GM12878 (cell line): ENCODE measurements around the gene SLC15A3. TPM values are rescaled to one million over a fixed set of nuclear protein-coding genes. Genes with fewer than 3 reads are reported as not detected.

Experiments
- EZH2 ChIP-seq: IDR thresholded peaks from 2 replicates; pipeline ENCODE4 v1.6.1; 2012; ENCODE audit warnings: low read depth, mild to moderate bottlenecking, control low read depth, inconsistent platforms, low read length, borderline replicate concordance; ENCODE audit not compliant: control insufficient read depth
- NFXL1 ChIP-seq: fragments of 450-650 bp; IDR thresholded peaks from 2 replicates; pipeline ENCODE4 v1.6.1; 2017; ENCODE audit warnings: antibody characterized with exemption, mild to moderate bottlenecking, borderline replicate concordance
- RB1 ChIP-seq: fragments of 450-650 bp; formaldehyde crosslinking; IDR thresholded peaks from 2 replicates; pipeline ENCODE4 v1.6.1; 2017; ENCODE audit warnings: mild to moderate bottlenecking, borderline replicate concordance
- RCOR1 ChIP-seq: conservative IDR thresholded peaks from 2 replicates; pipeline ENCODE4 v1.6.1; 2012; ENCODE audit warnings: low read depth, low read length, improper control_type of control experiment
- ZZZ3 ChIP-seq: IDR thresholded peaks from 2 replicates; pipeline ENCODE4 v1.6.1; 2011; ENCODE audit warnings: low read depth; ENCODE audit not compliant: control insufficient read depth, insufficient read length
- polyA plus RNA-seq, 11 experiments: library from polyadenylated mRNA; depleted of rRNA in 4 of 11; unstranded in 6 of 11; stranded (reverse) in 5 of 11; fragments of >200 nt; fragmentation: Nextera tagmentation in 4 of 11; fragmentation: Illumina TruSeq in 1 of 11; extraction: Ambion mirVana in 4 of 11; extraction: Trizol in 1 of 11; gene quantifications; 1 replicate in 1 of 11; 2 replicates in 10 of 11; pipeline versions ENCODE4 v1.2.1 to v1.2.3, GENCODE V29; 2011 to 2016; ENCODE audit warnings: inconsistent platforms in 2 of 11, missing spikeins in 2 of 11, low read depth in 1 of 11
- total RNA-seq, 4 experiments: library from RNA; depleted of rRNA in 3 of 4; stranded (reverse); fragments of >200 nt in 3 of 4; fragmentation: Illumina TruSeq in 1 of 4; extraction: Trizol in 1 of 4; gene quantifications; 2 replicates each; pipeline versions ENCODE4 v1.2.1 to v1.2.3, GENCODE V29; 2013 to 2021
- TF ChIP-seq, protein P1 (sequence below): fragments of 450-650 bp; formaldehyde crosslinking; IDR thresholded peaks from 2 replicates; pipeline ENCODE4 v1.5.0; 2022; ENCODE audit warnings: mild to moderate bottlenecking, missing genetic modification characterization
- TF ChIP-seq, protein P2 (sequence below): fragments of 450-650 bp; IDR thresholded peaks from 2 replicates; pipeline ENCODE4 v1.6.1; 2016; ENCODE audit warnings: mild to moderate bottlenecking

Gene SLC15A3
- total and polyA plus RNA-seq, 10 of the 15 experiments (the other 5 are each of a cell fraction or from before 2014, with no cell fraction given), result 17.7 to 102 (median 55.8) TPM

DNA sequence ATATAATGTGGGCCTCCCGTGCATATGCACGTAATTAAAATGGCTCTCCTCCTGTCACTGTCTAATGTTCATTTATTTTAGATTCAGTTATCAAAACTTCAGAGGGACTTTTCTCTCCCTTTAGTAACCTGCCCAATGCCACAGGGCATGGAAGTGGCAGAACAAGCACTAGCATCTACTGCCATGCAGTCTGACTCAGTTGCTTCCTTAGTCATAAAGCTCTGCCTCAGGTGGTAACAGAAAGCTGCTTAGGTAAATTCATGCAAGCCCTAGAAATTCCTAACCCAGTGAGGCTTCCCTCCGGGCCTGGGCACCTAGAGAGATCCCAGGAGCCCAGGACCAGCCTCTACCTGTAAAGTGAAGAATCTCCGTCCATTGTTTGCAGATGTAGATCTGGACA is 54.5 kb downstream of the SLC15A3 start (continued):
- TF ChIP-seq, protein P1, sequence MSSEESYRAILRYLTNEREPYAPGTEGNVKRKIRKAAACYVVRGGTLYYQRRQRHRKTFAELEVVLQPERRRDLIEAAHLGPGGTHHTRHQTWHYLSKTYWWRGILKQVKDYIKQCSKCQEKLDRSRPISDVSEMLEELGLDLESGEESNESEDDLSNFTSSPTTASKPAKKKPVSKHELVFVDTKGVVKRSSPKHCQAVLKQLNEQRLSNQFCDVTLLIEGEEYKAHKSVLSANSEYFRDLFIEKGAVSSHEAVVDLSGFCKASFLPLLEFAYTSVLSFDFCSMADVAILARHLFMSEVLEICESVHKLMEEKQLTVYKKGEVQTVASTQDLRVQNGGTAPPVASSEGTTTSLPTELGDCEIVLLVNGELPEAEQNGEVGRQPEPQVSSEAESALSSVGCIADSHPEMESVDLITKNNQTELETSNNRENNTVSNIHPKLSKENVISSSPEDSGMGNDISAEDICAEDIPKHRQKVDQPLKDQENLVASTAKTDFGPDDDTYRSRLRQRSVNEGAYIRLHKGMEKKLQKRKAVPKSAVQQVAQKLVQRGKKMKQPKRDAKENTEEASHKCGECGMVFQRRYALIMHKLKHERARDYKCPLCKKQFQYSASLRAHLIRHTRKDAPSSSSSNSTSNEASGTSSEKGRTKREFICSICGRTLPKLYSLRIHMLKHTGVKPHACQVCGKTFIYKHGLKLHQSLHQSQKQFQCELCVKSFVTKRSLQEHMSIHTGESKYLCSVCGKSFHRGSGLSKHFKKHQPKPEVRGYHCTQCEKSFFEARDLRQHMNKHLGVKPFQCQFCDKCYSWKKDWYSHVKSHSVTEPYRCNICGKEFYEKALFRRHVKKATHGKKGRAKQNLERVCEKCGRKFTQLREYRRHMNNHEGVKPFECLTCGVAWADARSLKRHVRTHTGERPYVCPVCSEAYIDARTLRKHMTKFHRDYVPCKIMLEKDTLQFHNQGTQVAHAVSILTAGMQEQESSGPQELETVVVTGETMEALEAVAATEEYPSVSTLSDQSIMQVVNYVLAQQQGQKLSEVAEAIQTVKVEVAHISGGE, result no peak
- TF ChIP-seq ZZZ3, result no peak
- TF ChIP-seq NFXL1, result no peak
- TF ChIP-seq RCOR1, result no peak
- TF ChIP-seq EZH2, result no peak
- TF ChIP-seq RB1, result no peak
- TF ChIP-seq, protein P2, sequence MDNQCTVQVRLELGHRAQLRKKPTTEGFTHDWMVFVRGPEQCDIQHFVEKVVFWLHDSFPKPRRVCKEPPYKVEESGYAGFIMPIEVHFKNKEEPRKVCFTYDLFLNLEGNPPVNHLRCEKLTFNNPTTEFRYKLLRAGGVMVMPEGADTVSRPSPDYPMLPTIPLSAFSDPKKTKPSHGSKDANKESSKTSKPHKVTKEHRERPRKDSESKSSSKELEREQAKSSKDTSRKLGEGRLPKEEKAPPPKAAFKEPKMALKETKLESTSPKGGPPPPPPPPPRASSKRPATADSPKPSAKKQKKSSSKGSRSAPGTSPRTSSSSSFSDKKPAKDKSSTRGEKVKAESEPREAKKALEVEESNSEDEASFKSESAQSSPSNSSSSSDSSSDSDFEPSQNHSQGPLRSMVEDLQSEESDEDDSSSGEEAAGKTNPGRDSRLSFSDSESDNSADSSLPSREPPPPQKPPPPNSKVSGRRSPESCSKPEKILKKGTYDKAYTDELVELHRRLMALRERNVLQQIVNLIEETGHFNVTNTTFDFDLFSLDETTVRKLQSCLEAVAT, result no peak
